Right lobe of liver (tissue), 6 donors: ENCODE data around the gene CYB561D1. TPM values are rescaled to one million over a fixed set of nuclear protein-coding genes. Genes with fewer than 3 reads are reported as not detected.
"Not testable (repeated sequence)": the region's sequence is repeated elsewhere in the genome, so short reads cannot be mapped to it uniquely, and the experiment has no call there.

Experiments
- ATAC-seq, 4 donors: fragments of 200-7000 bp; cut with Tn5 transposase; one replicate each; pipeline ENCODE4 v1.9.1; 2020; ENCODE audit warnings: mild to moderate bottlenecking in 4 of 4, moderate library complexity in 4 of 4
- DNase-seq, 3 donors: peaks; one replicate each; pipeline ENCODE4 v3.0.0-alpha.2; 2020
- H3K27ac ChIP-seq, 3 donors: fragments of 200-600 bp; one replicate each; pipeline ENCODE4 v1.8.0; 2022
- H3K27me3 ChIP-seq, 2 donors: fragments of 200-600 bp; one replicate each; pipeline ENCODE4 v1.8.0; 2022
- H3K36me3 ChIP-seq, 4 donors: fragments of 200-600 bp; sonication (generic) in 1 of 4; one replicate each; pipeline versions ENCODE4 v1.5.1 to v1.8.0; 2017 to 2022; ENCODE audit warnings: control low read depth in 1 of 4
- H3K4me1 ChIP-seq, 4 donors: fragments of 200-600 bp; sonication (generic) in 1 of 4; one replicate each; pipeline versions ENCODE4 v1.5.1 to v1.8.0; 2017 to 2022; ENCODE audit warnings: control low read depth in 1 of 4
- H3K4me3 ChIP-seq, 3 donors: fragments of 200-600 bp; one replicate each; pipeline ENCODE4 v1.8.0; 2022
- H3K9me3 ChIP-seq, 4 donors: fragments of 200-600 bp; sonication (generic) in 1 of 4; one replicate each; pipeline versions ENCODE4 v1.5.1 to v1.8.0; 2017 to 2022; ENCODE audit warnings: control low read depth in 1 of 4
- POLR2A ChIP-seq: fragments of 450-650 bp; IDR thresholded peaks from one replicate; pipeline ENCODE4 v1.6.1; 2017; ENCODE audit warnings: antibody characterized with exemption, mild to moderate bottlenecking
- WGBS: methylation state at CpG from one replicate; pipeline ENCODE4 v1.1.6; 2018; ENCODE audit warnings: low coverage, low lambda C conversion rate; ENCODE audit not compliant: insufficient coverage; ENCODE audit errors: missing lambda C conversion rate; 5-methylcytosine and 5-hydroxymethylcytosine counted together
- intact Hi-C, 2 donors: fragments of 100-400 bp; cut with DNase I; formaldehyde crosslinking; loops; one replicate each; pipeline versions ENCODE4 v1.11.2 to v1.14.1; 2022
- total RNA-seq, 6 experiments: library from RNA; depleted of rRNA in 2 of 6; stranded (reverse); fragments of >200 nt in 2 of 6; fragmentation: NEBNext Ultra II Directional in 3 of 6; extraction: Animal tissue kit (Norgen Biotek cat#: 25700) in 3 of 6; gene quantifications; one replicate each; pipeline versions ENCODE4 v1.1.0 to v1.2.4, GENCODE V29; 2016 to 2023
- TF ChIP-seq, protein P1 (sequence below), 4 donors: fragments of 200-600 bp in 3 of 4; fragments of 450-650 bp in 1 of 4; IDR thresholded peaks; one replicate each; pipeline versions ENCODE4 v1.5.1 to v1.8.0; 2016 to 2022; ENCODE audit warnings: antibody characterized with exemption in 4 of 4, mild to moderate bottlenecking in 2 of 4
- donor health status: DM: no; HTN: yes; CAD: no.
- donor health status: DM: no; HTN: no; CAD: no.
- donor health status: DM: no; HTN: no; CAD: no.
- donor health status: DM: no; HTN: yes; CAD: no.
- donor health status: DM: no; HTN: yes; CAD: no.

Gene CYB561D1
- total RNA-seq, 6 experiments from 2014 or later = 1.5 to 3.1 (median 2.4) TPM

DNA sequence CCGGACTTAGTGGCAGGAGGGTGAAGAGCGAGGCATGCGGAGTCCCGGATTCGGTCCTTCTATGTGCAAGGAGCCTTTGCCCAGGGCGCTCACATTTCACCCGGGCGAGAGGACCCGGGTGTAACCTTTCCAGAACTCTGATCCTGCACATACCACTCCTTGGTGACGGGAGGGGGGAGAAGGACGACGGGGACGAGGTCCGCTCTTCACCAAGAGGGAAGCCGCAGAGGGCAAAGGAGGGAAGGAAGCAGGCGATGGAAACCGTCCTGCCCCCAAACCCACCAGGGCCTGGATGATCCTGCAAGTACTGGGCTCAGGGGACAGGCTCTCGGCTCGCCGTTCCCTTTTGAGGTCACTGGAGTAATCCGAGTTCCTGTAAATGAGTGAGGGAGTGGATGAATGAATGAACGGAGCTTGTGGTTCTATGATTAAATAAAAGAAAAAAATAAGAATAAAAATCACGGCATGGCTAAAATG lies 26.6 kb upstream of the CYB561D1 start:
- peak overlapping the region; percentile 62 to 72 (median 68) for H3K4me3 ChIP-seq
- intact Hi-C loops = no loop called here
- H3K4me1 ChIP-seq = peaks cover 0 to 6% (median 0%) of the 10 kb centered on the region in 4 donors
- DNase-seq (no peak), ATAC-seq (peak in 3 of 4 donors; percentile 34 to 53 (median 52))
- H3K36me3 ChIP-seq = no peaks in the 10 kb centered on the region
- H3K9me3 ChIP-seq = no peaks in the 10 kb centered on the region
- 17% methylated on average over 18 of the region's 23 CpGs for WGBS
- no peaks in the 10 kb centered on the region for H3K27me3 ChIP-seq
- TF ChIP-seq POLR2A = no peak
- TF ChIP-seq, protein P1, sequence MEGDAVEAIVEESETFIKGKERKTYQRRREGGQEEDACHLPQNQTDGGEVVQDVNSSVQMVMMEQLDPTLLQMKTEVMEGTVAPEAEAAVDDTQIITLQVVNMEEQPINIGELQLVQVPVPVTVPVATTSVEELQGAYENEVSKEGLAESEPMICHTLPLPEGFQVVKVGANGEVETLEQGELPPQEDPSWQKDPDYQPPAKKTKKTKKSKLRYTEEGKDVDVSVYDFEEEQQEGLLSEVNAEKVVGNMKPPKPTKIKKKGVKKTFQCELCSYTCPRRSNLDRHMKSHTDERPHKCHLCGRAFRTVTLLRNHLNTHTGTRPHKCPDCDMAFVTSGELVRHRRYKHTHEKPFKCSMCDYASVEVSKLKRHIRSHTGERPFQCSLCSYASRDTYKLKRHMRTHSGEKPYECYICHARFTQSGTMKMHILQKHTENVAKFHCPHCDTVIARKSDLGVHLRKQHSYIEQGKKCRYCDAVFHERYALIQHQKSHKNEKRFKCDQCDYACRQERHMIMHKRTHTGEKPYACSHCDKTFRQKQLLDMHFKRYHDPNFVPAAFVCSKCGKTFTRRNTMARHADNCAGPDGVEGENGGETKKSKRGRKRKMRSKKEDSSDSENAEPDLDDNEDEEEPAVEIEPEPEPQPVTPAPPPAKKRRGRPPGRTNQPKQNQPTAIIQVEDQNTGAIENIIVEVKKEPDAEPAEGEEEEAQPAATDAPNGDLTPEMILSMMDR (IDR thresholded peaks at IDR 0.05) = no peak
- H3K27ac ChIP-seq = no peak overlapping the region

DNA sequence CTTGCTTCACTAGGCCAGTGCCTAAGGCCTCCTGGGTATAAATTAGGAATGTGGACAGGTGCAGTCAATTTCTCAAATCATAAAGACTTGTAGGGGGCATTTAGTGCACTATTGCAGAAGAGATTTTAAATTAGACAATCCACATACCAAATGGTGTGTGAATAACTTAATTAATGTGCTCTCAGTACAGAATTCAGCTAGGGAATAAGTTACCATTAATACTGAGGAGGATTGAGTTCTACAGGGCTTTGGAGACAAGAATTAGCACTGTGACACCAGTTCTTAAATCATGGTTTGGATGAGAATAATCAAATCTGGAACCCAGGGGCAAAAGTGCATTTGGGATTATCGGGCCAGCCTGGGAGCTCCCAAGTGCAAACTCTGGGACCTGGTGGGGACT lies 25.8 kb upstream of the CYB561D1 start:
- H3K4me1 ChIP-seq = peaks cover 0 to 6% (median 0%) of the 10 kb centered on the region in 4 donors
- intact Hi-C loops = no loop called here
- ATAC-seq = no peak
- no peaks in the 10 kb centered on the region for H3K27me3 ChIP-seq
- H3K4me3 ChIP-seq = no peak overlapping the region
- H3K36me3 ChIP-seq = no peaks in the 10 kb centered on the region
- no peaks in the 10 kb centered on the region for H3K9me3 ChIP-seq
- H3K27ac ChIP-seq = no peak overlapping the region
- DNase-seq = no peak
- no CpG with 5 or more reads among the region's 1 CpG for WGBS
- no peak for TF ChIP-seq POLR2A

DNA sequence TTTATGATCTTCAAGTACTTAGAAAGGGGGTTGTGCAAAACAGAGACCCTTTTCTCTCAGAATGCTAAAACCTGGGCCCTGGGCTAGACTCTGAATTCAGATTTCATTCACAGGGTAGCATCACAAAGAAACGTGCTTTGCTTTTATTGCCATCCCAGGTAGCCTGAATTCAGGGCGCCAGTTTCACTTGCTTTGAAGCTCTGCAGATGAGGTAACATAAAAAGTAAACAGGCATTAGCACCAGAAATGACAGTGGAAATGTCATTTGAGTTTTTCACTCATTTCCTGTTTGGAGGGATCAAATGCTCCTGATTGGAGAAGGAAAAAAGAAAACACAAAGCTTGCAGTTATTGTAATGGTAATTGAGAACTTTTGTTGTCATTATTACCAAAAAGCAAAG lies 25.0 kb upstream of the CYB561D1 start:
- no peak overlapping the region for H3K4me3 ChIP-seq
- TF ChIP-seq, protein P1 (IDR thresholded peaks at IDR 0.05) = no peak
- no peak for TF ChIP-seq POLR2A
- H3K27ac ChIP-seq = no peak overlapping the region
- intact Hi-C loops = no loop called here
- H3K9me3 ChIP-seq = no peaks in the 10 kb centered on the region
- ATAC-seq (no peak), DNase-seq (no peak)
- no peaks in the 10 kb centered on the region for H3K27me3 ChIP-seq
- H3K4me1 ChIP-seq = peaks cover 0 to 6% (median 0%) of the 10 kb centered on the region in 4 donors
- 13% methylated on average over 2 of the region's 2 CpGs for WGBS
- no peaks in the 10 kb centered on the region for H3K36me3 ChIP-seq

DNA sequence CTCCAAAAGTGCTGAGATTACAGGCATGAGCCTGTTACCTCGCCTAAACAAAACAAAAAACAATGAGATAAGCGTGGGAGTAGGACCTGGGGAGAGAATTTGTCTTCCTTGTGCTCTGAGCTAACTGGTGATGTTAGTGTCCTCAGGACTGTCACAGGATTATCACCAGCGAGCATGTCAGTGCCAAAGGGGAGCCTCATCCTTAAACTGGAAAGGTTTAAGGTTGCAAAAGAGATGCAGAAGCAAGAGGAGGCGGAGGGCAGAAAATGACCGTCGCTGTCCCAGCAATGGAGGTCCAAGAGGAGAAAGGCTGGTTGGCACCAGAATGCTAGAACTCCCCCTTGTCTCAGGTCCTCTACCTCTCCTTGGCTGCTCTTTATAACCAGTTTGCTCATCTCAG lies 23.6 kb upstream of the CYB561D1 start:
- peaks cover 0 to 6% (median 0%) of the 10 kb centered on the region in 4 donors for H3K4me1 ChIP-seq
- H3K4me3 ChIP-seq = no peak overlapping the region
- H3K9me3 ChIP-seq = no peaks in the 10 kb centered on the region
- no peak for ATAC-seq
- intact Hi-C loops = no loop called here
- H3K36me3 ChIP-seq = no peaks in the 10 kb centered on the region
- 61% methylated on average over 6 of the region's 6 CpGs for WGBS
- DNase-seq = no peak
- TF ChIP-seq, protein P1 (IDR thresholded peaks at IDR 0.05) = no peak
- TF ChIP-seq POLR2A = no peak
- H3K27me3 ChIP-seq = no peaks in the 10 kb centered on the region
- no peak overlapping the region for H3K27ac ChIP-seq

DNA sequence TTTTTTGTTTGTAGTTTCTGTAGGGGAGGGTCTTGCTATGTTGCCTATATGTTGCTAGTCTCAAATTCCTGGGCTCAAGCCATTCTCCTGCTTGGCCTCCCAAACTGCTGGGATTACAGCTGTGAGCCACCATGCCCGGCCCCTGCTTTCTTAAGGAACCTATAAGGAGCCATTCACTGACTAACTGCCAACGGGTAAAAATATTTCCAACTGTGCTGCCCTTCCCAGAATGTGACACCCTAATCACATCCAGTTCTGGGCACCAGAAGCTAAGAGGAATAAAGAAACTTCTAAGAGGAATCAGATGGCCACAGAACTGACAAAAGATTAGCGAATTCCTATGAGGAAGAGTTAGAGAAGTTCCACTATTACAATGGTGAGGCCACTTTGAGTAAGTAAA lies 21.1 kb upstream of the CYB561D1 start:
- peak in 1 of 3 donors; percentile 23 for DNase-seq
- intact Hi-C loops = no loop called here
- H3K4me3 ChIP-seq = no peak overlapping the region
- no peaks in the 10 kb centered on the region for H3K4me1 ChIP-seq
- ATAC-seq = no peak
- H3K9me3 ChIP-seq = no peaks in the 10 kb centered on the region
- 52% methylated on average over 3 of the region's 3 CpGs for WGBS
- H3K36me3 ChIP-seq = no peaks in the 10 kb centered on the region
- H3K27me3 ChIP-seq = no peaks in the 10 kb centered on the region
- H3K27ac ChIP-seq = no peak overlapping the region
- no peak for TF ChIP-seq POLR2A
- TF ChIP-seq, protein P1 (IDR thresholded peaks at IDR 0.05) = no peak

DNA sequence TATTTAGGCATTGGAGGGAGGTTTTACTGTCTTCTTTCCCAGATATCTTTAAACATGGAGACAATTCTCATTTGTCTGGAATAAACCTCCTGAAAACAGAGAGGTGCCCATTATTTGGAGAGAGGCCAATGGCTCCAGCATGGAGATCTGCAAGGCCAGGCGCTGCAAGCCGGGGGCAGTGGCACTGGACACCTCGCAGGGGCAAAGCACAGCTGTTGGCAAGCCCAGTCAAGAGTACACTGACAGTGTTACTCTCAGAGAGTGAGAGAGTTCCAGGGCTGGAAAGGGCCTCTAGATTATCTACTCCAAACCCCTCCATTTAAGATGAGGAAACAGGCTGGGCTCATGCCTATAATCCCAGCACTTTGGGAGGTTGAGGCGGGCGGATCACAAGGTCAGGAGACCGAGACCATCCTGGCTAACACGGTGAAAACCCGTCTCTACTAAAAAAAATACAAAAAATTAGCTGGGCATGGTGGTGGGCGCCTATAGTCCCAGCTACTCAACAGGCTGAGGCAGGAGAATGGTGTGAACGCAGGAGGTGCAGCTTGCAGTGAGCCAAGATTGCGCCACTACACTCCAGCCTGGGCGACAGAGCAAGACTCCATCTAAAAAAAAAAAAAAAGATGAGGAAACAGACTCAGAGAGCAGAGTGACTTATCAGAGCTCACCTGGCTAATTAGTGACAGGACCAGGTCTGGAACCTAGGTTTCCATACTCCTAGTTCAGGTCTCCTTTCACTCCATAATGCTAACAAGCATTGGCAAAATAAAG lies 20.4 kb upstream of the CYB561D1 start:
- ATAC-seq, H3K9me3 ChIP-seq, H3K4me1 ChIP-seq, H3K27ac ChIP-seq, H3K36me3 ChIP-seq, H3K4me3 ChIP-seq, intact Hi-C loops, H3K27me3 ChIP-seq: not testable (repeated sequence)
- peak in 1 of 3 donors; percentile 39 for DNase-seq
- 77% methylated on average over 9 of the region's 12 CpGs for WGBS
